ENCODE results near the gene GAP43. TPM values are rescaled to one million over a fixed set of nuclear protein-coding genes. Genes with fewer than 3 reads are reported as not detected.

GAP43 gene
- total RNA-seq, 2 donors from 2014 or later = 0.60 to 0.76 TPM

GRCh38 chr3:115658337-115659181 lies 35.2 kb downstream of the GAP43 start:
- intact Hi-C loops (cut with DNase I) = no loop called here
- DNase-seq (ENCODE audit: low spot score) = peak; percentile 93

- intact Hi-C loops (cut with DNase I) = no loop called here
- DNase-seq (ENCODE audit: low spot score) = no peak
Observed at GRCh38 chr3:115659253-115660220, 36.2 kb downstream of the GAP43 start.

DNA sequence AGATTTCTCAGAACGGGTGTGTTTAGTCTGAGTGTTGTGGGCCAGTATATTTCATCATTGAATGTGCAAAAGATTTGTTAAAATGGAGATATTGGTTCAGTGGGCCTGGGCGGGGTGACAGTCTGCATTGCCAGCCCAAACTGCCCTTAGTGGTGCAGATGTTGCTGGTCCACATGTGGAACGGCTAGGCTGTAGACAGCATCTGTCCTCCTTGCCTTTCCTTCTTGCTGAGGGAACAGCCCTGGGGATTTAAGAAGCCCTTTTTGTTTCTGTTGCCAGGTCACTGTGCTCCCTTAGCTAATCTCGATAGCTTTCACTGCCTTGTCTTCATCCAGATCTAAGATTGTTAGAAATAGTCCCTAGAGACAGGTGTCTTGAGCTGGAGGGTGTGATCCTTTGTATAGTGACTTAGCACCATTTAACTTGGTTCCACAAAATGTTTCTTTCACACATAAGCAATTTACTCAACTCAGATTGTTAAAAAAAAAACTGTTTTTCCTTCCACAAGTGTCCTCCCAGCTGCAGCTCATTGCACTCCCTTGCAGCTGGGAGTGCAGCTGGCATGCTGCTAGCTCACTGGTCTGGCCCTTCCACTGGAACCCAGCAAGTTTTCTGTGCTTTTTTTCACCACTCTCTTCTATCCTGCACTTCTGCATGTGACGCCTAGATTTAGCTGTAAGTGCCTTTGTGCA lies 37.5 kb downstream of the GAP43 start:
- intact Hi-C loops (cut with DNase I) = no loop called here
- peak; percentile 69 for DNase-seq (ENCODE audit: low spot score)

DNA sequence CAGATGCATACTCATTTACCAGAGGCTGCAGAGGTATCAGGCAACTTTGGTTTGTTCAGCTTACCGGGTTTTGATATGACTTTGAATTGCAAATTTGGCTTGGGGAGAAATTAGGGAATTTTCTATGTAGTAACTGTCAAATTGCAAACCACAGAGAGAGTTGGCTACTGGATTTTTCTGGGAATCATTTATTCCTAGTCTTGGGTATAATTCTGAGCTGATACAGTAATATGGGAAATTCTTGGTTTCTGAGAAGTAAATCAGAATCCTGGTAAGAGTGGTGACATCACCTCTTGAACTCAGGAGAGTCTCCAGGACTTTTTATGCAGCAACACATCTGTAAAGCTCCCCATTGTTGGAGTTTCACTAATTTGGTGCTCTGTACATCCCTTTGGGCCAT lies 39.0 kb downstream of the GAP43 start:
- DNase-seq (ENCODE audit: low spot score) = no peak
- intact Hi-C loops (cut with DNase I) = no loop called here

DNA sequence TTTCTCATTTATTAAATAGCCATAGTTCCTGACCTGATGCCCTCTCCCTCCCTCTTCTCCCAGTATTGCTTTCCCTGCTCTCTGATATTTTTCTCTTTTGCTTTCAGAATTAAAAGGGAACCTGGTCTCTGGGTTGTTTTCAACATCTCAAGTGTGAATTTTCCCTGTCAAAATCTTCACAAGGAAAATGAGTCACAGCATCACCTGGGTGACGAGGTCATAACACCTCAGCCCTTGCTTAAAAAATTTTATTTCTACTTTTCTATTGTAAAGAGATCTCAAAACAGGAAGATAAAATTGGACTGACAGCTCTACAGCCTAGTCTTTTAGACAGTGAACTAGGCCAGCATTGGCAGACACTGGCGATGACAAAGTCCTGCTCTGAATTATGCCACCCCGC lies 40.1 kb downstream of the GAP43 start:
- intact Hi-C loops (cut with DNase I) = no loop called here
- DNase-seq (ENCODE audit: low spot score) = no peak

DNA sequence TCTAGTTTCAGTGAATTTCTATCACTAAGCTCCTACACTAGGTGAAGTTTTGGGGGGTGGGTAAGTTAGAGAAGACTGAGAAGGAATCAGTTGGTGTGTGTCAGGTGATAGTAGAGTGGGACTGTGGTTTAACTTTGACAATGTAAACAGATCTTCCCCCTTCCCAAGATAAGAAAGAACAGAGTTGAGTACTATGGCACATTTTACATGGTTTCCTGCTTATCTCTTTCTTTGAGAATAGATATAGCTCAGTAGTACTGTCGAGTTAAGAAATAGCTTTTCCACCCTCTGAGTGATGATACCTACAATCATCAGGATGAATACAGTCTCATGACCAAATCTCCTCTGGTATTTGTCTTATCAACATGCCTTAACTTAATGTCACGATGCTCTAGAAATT lies 42.8 kb downstream of the GAP43 start:
- intact Hi-C loops (cut with DNase I) = no loop called here

GRCh38 chr3:115666920-115667737 lies 43.8 kb downstream of the GAP43 start:
- no peak for DNase-seq (ENCODE audit: low spot score)
- intact Hi-C loops (cut with DNase I) = no loop called here

More for the DNA sequence above, 42.8 kb downstream of the GAP43 start:
- DNase-seq (ENCODE audit: low spot score) = no peak

DNA sequence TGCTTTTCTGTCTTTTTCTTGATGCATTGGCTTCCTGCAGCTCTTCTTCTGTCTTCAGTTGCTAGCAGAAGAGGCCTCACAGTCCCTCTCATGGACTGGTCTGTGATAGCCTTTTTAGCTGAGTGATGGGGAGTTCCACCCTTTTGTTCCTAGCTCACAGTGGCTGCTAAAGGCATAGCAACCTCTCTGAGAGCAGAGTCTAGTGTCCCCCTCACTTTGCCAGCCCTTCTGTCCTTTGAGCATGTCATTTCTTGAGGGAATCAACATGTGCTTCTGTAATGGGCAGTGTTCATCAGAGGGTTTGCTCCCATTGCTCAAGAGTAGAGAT lies 44.4 kb downstream of the GAP43 start:
- DNase-seq (ENCODE audit: low spot score) = no peak
- intact Hi-C loops (cut with DNase I) = no loop called here

- intact Hi-C loops (cut with DNase I) = no loop called here
- DNase-seq (ENCODE audit: low spot score) = no peak
Observed at GRCh38 chr3:115670911-115671310, 47.6 kb downstream of the GAP43 start.

- no peak for DNase-seq (ENCODE audit: low spot score)
- intact Hi-C loops (cut with DNase I) = no loop called here
Observed at GRCh38 chr3:115671761-115672455, 48.6 kb downstream of the GAP43 start.

DNA sequence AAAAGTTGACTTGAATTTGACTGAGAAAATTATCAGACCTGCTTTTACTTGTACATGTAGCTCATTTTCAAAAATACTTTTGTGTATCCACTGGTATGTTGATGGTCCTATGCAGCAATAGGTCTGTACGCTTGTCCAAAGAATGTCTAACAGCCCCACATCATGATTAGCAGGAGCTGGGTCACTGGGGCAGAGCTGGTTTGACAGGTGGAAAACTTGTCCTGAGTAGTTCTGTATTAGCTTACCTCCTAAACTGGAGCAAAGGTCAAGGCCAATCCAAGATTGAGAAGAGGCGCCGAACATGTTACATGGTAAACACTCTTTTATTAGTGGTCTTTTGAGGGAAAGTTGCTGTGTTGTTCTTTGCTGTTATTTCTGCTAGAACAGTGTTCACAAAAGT lies 50.6 kb downstream of the GAP43 start:
- DNase-seq (ENCODE audit: low spot score) = no peak
- intact Hi-C loops (cut with DNase I) = no loop called here

GRCh38 chr3:115676336-115676735 lies 53.0 kb downstream of the GAP43 start:
- intact Hi-C loops (cut with DNase I) = no loop called here
- no peak for DNase-seq (ENCODE audit: low spot score)

- intact Hi-C loops (cut with DNase I) = no loop called here
- DNase-seq (ENCODE audit: low spot score) = no peak
Observed at GRCh38 chr3:115680803-115681345, 57.6 kb downstream of the GAP43 start.

DNA sequence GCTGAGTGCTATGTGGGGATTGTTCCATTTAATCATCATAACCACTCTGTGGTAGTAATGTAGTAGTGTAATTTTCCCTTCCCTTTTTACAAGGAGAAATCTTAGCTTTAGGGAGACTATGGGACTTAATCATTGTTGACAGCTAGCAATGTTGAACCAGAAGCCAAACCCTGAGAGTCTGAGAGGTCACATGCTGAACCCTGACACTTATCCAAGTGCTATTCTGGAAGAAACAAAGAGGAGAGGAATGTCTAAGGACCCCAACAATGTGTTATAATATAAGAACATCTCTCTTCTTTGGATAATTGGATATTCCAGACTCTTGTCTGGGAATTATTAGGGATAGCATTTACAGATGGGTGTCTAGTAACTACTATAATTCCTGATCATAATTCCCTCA lies 58.4 kb downstream of the GAP43 start:
- intact Hi-C loops (cut with DNase I) = no loop called here
- no peak for DNase-seq (ENCODE audit: low spot score)

DNA sequence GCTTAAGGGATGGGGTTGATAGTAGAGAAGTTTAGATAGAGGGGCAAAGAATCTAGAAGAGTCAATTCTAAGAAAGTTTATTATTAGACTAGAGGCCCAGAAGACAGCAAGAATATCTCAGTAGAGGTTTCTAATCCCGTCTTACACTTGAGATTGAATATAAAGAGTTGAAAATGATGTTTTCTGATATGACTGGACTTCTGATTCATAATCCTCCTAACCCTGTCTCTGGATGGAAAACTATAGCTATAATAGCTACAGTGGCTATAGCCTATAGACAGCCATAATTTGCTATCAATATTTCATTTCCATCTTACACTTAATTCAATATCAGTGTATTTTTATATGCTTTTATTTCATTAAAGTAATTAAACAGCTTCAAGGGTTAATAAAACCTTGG lies 60.0 kb downstream of the GAP43 start:
- intact Hi-C loops (cut with DNase I) = no loop called here
- DNase-seq (ENCODE audit: low spot score) = no peak

- no peak for DNase-seq (ENCODE audit: low spot score)
- intact Hi-C loops (cut with DNase I) = no loop called here
Observed at GRCh38 chr3:115683773-115684172, 60.5 kb downstream of the GAP43 start.

GRCh38 chr3:115685097-115685496 lies 61.8 kb downstream of the GAP43 start:
- no peak for DNase-seq (ENCODE audit: low spot score)
- intact Hi-C loops (cut with DNase I) = no loop called here

- DNase-seq (ENCODE audit: low spot score) = no peak
- intact Hi-C loops (cut with DNase I) = no loop called here
Observed at GRCh38 chr3:115687721-115688120, 64.4 kb downstream of the GAP43 start.
